Dedifferentiated amniotic fluid mesenchymal stem cell (primary cell): ENCODE results near the gene WDR27.
A peak's percentile ranks its signal among the peaks of the same experiment; 100 is the strongest.

Experiments
- DNase-seq: peaks from one replicate; pipeline ENCODE4 v3.0.0-alpha.2; 2016; ENCODE audit errors: extremely low spot score

WDR27 gene

DNA sequence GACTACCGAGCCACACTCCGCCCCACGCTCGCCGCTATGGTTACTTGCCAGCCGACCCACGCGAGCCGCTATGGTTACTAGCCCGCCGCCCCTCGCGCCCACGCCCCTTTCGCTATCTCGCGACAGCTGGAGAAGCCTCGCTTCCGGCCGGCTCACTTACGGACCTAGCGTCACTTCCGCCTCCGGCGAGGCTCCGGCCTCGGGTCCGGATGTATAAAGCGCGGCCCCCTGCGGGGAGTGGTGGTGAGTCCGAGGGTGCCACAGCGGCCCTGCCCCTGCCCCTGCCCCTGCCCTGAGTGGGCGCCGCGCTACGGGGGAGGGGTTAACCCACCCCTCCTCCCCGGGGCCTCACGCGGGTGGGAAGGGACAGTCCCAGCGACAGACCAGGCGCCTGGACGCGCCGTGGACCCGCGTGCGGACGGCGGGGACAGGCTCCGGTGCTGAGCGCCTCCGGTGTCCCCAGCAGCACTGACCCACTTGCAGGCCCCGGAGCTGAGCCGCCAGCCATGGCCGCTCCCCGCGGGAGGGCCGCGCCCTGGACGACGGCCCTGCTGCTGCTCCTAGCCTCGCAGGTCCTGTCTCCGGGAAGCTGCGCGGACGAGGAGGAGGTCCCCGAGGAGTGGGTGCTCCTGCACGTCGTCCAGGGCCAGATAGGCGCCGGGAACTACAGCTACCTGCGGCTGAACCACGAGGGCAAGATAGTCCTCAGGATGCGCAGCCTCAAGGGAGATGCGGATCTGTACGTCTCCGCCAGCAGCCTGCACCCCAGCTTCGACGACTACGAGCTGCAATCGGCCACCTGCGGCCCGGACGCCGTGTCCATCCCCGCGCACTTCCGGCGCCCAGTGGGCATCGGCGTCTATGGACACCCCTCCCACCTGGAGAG is at the start of gene WDR27, which contains the start of gene C6orf120:
Gene WDR27, minus strand, starts transcription at position 76 of the 886 bp plus-strand sequence. CDS start 13,024 bp downstream, outside the sequence.
Gene C6orf120, plus strand, starts transcription at position 173 of the 886 bp plus-strand sequence. Its CDS starts 334 bp downstream, at position 507.
- DNase-seq = peak; percentile 97

DNA sequence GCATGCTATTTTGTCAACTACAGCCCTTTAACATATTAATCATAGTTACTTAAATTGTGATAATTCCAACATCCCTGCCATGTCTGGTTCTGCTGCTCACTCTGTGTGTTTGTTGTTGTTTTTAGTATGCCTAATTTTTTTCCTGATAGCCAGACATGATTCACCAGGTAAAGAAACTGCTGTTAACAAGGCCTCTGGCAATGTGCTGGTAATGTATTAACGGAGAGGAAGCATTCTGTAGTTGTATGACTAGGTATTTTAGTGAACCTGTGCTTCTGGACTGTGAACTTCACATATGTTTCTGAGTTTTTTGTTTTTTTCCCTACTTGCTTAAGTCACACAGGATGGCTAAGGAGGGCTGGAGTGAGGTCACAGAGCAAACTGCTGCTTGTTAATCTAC is 44.7 kb upstream of the WDR27 start:
- DNase-seq = no peak

DNA sequence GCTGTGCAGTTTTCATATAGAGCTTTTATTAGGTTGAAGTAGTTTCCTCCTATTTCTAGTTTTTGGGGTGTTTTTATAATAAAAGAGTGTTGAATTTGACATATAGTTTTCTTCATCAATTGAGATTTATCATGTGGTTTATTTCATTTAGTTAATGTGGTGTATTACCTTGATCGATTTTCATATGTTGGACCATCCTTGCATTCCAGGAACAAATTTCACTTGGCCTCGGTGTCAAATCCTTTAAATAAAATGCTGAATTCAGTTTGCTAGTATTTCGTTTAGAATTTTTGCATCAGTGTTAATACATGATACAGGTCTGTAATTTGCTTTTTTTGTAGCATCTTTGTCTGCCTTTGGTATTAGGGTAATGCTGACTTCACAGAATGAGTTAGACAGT is 43.6 kb upstream of the WDR27 start:
- DNase-seq = no peak

DNA sequence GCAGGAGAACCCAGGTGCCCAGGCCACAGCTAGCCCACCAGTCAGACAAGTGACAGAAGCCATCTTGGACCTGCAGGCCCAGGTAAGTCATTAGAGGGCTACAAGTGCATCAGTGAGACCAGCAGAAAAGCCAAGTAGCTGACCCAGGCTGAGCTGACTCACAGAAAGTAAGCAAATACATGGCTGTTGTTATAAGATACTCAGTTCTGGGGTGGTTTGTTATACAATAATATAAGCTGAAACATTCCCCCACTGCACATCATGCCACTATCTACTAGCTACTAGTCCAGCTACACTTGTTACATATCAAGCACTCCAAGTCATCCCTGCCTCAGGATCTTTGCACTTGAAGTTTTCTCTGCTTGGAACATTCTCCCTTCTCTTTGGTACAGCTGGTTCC is 39.5 kb upstream of the WDR27 start:
- no peak for DNase-seq

DNA sequence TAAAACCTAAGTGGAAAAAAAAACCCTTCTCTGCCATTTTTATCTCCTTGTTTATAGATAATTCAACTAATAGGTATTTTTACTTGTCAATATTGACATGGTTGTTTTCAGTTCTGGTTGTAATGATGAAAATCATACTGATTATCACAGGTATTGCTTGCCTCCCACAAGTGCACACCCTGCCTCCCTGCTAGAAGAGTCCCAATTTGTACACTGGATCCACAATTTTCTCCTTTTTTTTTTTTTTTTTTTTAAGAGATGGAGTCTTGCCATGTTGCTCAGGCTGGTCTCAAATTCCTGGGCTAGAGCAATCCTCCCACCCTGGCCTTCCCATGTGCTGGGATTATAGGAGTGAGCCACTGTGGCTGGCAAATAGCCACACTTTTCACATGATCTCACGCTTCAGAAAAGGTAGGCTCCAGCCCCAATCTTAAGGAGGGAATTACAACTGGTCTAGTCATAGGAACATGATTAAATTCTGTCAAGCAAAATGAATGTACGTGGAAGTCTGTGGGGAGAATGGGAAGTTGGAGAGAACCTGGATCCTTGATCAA is 37.2 kb upstream of the WDR27 start:
- no peak for DNase-seq

DNA sequence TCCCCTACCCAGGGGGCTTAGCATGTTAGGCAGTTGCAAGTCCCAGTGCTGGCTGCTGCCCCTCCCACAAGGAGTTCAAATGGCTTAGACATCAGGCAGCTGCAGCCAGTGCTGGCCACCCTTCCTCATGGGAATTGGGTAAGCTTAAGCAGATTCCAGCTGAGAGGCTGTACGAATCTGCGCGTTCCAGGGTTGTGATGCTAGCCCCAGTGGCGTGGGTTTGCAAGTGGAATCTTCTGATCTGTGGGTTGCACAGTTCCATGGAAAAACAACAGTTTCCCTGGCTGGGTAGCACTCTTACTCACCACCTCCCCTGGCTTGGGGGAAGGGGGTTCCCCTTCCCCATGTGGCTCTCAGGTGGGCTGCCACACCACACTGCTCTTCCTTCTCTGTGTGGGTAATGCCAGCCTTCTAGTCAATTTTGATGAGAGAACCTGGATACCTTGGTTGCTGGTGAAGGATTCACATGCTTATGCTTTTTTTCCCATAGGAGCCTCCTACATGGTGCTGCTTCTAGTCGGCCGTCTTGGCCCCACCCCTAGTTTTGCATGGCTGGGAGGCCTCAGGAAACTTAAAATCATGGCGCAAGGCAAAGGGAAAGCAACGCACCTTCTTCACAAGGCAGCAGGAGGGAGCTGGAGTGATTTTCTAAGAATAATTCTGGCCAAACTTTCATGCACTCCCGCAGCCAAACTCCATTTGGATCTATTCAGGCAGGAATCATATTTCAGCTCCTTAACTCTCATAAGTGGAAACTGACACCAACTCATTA is 36.6 kb upstream of the WDR27 start:
- peak; percentile 15 for DNase-seq

DNA sequence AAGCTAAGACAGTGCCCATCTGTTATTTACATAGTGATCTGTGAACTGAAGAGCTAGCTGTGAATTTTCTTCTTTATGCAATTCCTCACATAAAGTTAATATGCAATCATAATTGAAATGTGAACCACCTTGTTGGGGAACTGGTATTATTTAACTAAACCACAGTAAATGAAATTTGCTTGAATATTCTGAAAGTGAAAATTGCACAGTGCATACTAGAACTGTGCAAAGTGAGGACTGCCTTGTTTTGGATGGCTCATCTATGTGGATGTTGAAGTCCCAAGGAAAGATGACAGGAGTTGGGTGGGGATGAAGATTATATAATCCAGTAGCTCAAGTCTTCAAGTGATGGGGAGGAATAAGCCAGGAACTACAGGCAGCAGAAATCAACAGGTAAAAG is 28.1 kb upstream of the WDR27 start:
- DNase-seq = no peak

DNA sequence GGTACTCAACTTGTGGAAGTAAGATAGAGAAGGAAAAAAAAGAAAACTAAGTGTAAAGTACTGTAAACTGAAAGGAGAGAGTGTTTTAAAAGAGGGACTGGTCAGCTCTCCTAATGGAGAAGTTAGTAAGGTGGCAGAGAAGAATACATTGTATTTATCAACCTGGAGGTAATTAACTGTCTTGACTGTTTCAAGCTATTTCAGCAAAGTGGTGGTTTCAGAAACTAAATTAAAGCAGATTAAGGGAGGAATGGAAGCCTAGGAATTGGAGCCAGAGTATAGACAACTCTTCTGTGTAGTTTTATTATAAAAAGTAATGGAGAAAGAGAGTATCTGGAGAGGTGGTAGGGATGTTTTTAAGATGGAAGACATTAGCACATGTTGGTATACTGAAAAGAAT is 25.1 kb upstream of the WDR27 start:
- no peak for DNase-seq

DNA sequence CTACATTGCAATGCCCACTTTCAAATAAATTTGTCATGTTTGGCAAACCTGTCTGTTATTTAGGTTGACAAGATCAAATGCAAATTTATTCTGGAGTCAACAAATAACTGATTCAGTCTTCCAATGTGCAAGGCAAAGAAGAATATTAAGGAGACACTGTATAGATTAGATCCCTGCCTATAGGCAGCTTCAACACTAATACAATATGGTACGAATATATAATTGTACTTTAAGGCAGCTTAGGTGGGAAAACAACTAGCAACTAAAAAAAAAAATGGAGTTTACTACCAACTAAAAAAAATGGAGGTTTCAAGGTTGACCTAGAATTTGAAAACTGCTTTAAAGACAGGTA is 24.2 kb upstream of the WDR27 start:
- DNase-seq = no peak

DNA sequence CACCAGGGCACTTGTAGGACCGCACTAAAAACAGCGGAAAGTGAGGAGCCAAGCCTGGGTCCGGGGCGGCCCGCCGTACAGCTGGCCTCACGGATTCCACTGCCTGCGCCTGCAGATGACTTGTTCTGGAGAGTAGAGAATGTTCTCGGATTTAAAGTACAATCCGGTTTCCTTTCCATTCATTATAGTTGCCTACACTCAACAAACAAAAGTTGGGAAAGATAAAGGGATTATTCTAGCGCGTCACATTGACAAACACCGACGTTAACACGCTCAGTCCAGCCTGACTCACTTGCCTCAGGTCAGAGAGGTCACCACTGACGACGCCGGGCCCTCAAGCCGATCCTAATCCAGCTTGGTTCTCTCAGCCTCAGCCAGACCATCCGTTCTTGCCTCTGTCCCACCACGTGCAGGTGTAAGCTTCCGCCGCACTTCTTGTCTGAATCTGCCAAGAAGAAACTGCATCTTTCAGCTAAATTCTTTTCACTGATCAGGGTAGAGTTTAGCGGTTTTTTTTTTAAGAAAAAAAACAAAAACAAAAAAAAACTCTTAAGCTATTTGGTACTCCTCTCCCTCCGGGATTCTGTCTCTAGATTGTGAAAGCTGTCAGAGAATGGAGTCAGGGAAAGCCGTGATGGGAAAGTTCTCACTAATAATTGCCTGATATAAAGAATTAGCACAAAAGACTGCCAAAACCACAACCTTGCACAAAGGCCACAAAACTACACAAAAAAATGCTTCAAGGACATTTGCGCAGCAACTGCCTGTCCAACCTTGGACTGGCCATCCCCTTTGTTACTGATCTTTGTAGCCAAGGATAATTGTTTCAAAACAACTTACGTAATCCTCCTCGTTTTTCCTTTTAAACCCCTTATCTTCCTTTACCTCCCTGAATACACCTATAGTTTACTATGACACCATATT is 23.6 kb upstream of the WDR27 start:
- no peak for DNase-seq

DNA sequence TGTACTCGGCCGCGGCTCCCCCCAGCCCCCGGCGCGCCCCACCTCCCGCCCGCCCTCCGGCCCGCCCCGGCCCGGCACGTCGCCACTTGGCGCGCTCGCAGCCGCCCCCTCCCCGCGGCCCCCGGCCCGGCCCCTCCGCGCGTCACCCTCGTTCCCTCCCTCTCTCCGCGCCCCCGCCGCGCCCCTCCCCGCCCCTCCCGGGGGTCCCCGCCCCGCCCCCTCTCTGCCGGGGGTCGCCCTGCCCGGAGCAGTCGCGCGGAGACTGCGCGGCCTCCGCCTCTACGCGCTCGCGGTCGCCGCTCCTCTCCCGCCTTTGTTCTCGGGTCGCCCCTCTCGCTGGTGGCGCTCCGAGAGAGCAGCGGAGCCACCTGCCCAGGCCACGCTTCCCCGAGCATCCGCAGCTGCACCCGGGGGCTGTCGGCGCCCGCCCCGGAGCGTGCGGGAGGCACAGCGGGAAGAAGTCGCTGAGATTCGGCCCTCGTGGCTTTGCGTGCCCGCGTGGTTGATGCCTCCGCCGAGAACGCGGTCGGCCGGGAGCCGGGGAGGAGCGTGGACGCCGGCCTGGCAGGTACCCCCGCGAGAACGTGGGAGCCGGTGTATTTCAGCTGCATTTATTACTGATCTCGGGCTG is 22.8 kb upstream of the WDR27 start, which contains the start of gene PHF10:
Gene PHF10, minus strand, starts transcription at position 7 of the 631 bp plus-strand sequence. CDS start 569 bp downstream, outside the sequence.
- DNase-seq = no peak

DNA sequence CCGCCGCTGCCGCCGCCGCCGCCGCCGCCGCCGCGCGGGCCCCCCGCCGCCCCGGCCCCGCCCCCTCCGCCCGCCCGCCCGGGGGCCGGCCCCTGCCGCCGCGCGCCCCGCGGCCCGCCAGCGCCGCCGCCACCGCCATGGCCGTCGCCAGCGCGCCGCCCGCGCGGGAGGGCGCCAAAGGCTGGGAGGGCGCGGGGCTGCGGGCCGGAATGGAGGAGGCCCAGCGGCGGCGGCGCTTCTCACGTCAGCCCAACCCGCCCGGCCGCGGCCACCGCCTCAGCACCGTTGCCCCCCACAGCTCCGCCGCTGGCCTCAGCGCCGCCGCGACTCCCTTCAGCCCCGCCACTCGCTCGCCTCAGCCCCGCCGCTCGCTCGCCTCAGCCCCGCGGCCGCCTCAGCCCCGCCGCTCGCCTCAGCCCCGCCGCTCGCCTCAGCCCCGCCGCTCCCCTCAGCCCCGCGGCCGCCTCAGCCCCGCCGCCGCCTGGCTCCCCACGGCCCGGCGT is 22.2 kb upstream of the WDR27 start:
- DNase-seq = no peak

DNA sequence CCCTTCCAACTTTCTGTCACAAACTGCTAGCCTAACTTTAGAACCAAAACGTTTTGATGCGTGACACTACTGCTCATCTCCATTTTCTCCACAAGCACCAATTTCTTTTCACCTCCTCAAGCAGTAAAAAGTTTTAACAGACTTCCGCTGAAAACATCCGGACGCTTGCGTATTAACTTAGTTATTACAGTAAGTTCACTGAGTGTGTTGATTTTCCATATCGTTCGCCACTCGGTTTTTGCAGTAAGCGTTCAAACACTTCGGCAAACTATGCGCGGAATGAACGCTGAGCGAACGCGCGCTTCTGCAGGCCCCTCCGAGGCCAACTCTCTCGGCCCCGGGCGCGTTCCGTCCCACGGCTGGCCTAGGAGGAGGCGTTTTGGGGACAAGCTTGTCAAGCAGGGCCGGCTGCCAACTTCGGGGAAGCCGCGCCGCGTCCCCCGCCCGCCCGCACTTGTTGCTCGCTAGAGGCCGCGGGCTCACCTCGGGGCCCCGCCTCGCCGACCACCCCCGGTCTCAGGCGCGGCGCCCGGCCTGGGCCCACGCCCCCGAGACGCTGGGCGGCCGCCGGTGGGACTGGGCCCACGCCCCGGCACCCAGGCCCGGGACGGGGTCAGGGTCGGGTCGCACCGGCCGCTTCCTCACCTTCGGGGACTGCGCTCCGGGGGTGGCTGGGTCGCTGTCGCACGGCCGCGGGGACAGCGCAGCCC is 21.5 kb upstream of the WDR27 start:
- no peak for DNase-seq

DNA sequence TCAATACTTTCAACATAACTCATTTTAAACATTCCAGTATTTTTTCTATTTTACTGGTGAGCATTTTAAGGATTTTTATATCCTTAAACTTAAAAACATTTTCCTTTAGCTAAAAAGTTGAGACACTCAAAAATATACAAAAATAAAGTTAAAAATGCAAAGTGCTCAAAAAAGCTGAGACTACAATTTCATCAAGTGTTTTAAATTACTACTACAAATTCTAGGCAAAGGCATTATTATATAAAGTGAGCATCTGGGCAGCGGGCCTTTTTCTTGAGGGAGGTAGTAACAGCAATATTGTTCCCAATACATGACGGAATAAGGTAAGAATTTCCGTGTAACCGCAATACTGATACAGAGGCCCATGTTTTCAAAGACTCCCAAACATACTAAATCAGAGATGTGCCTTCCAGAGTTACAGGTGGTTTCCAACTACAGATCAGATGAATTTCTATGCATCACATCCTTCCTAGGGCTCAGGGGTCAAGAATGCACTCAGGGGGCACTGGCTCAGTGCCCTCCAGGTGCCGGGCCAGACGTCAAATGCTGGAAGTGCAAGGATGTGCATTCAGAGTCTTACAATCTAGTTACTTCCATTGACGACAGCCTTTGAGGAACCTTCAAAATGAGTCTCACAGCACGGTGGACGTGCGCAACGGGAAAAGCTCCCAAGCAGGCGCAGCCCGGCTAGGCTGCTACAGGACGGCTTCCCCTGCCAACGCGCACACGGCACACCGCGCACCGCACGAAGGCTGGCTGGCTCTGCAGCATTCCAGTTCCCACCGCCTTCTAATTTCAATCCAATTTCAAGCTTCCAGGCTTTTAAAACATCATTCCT is 20.8 kb upstream of the WDR27 start:
- DNase-seq = no peak

DNA sequence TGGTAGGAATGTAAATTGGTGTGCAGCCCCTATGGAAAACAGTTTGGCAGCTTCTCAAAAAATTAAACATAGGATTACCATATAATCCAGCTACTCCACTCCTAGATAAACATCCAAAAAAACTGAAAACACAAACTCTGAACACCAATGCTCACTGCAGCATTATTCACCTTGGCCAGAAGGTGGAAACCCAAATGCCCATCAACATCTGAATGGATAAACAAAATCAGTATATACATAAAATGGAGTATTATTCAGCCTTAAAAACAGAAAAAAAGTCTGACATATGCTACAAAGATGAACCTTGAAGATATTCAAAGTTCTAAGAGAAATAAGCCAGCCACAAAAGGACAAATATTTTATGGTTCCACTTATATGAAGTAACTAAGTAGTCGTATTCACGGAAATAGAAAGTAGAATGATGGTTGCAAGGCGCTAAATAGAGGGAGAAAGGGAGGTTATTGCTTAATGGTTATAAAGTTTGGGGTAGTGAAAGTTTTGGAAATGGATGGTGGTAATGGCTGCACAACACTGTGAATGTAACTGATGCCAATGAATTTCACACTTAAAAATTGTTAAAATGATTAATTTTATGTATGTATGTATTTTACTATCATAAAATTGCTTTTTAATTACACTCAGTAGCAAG is 18.5 kb upstream of the WDR27 start:
- no peak for DNase-seq

DNA sequence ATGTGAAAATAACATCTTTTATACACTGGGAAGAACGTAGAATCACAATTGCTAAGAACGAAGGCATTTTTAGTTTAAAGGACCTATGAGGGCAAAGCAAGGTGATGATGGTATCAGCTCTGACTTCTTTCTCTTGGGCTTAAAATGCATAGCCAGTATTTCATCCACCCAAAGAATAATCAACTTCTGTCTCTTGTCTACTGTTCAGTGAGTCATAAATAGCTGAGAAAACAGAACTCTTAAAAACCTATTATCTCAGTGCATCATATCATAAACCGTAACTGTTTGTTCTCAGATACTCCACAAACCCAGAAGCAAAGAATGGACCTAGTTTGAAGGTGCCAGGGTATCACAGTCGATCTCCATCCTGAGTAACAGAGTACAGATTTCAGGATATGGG is 17.3 kb upstream of the WDR27 start:
- no peak for DNase-seq

DNA sequence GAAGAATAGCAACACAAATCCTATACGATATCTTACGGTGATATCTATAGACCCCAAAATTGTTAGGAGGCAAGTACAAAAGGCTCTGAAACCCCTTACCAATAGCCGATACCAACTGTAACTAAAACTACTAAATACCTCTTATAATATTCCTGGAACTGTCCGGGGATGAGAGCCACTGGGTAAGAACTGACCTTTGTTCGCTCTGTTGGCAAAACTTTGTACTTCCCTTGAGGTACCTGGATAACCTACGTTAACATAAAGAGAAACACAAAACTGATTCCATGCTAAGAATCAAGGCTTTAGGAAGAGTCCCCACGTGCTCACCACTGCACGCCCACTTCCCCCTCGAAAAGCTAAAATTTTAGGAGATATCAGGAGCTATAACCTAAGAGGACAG is 12.8 kb upstream of the WDR27 start:
- DNase-seq = no peak

DNA sequence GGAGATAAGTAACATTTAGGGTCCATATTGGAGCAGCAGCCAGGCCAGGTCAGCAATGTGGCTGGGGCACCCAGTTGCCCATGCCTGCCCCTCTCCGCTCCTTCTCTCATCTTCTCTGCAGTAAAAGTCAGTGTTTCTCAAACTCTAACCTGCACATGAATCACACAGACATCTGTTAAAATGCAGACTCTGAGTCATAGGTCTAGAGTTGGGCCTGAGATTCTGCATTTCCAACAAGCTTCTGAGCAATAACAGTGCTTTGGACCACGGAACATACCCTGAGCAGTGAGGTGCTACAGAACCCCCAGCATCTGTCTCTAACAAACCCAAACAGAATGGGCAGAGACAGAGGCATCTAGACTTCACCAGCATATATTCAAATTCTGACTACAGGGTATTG is 12.3 kb upstream of the WDR27 start:
- no peak for DNase-seq

DNA sequence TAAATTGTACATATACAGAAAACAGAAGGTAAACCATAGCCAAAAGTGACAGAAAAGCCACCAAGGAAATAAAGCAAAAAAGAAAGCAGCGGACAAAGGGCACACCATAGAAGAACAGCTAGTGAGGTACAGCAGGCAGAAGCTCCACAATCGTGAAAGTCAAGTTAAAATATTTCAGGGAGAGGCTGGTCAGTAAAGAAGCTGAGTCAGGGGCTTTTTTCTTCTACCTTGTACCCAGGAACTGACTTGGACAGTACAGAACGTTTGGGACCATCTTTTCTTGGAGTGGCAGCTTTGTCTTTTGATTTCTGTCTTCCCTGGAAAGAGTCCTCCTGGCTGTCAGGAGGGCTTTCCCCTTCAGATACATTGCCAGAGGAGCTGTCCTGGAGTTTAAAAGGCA is 8.2 kb upstream of the WDR27 start:
- DNase-seq = no peak
